IMR-90 (cell line): ENCODE measurements around the gene GCN1. TPM values are rescaled to one million over a fixed set of nuclear protein-coding genes. Genes with fewer than 3 reads are reported as not detected.

Experiments used
- ATAC-seq: fragments of 200-7000 bp; cut with Tn5 transposase; 2 replicates; pipeline ENCODE4 v1.9.1; 2020; ENCODE audit warnings: low read depth, mild to moderate bottlenecking, moderate library complexity
- BruUV-seq: library from RNA; stranded (reverse); fragments of 400-500 nt; replicated peaks from 2 replicates; lab custom pipeline; 2021; lab: Mats Ljungman, UMichigan
- CTCF ChIA-PET: fragments of 300-600 bp; formaldehyde crosslinking; extraction: SDS; loops from one replicate; lab custom pipeline; 2021; ENCODE audit warnings: antibody characterized with exemption; lab: Yijun Ruan, JAX
- POLR2A ChIA-PET: fragments of 300-600 bp; sonication (Branson Sonifier 250); formaldehyde crosslinking; loops from one replicate; lab custom pipeline; 2022; ENCODE audit warnings: antibody characterized with exemption; ENCODE audit not compliant: unreplicated experiment; lab: Charles Lee
- DNase-seq: peaks from one replicate; pipeline ENCODE4 v3.0.0; 2013
- H2AFZ ChIP-seq: replicated peaks from 2 replicates; pipeline ENCODE3; 2013; ENCODE audit warnings: low read length, mild to moderate bottlenecking; ENCODE audit not compliant: poor library complexity
- H2AK5ac ChIP-seq: 2 replicates; pipeline ENCODE4 v1.6.1; 2013; ENCODE audit warnings: low read depth, low read length, inconsistent platforms
- H2AK9ac ChIP-seq: replicated peaks from 2 replicates; pipeline ENCODE3; 2013; ENCODE audit warnings: mild to moderate bottlenecking, low read depth, low read length, moderate library complexity; ENCODE audit not compliant: poor library complexity
- H2BK120ac ChIP-seq: 2 replicates; pipeline ENCODE4 v1.6.1; 2013; ENCODE audit warnings: low read depth, low read length, inconsistent platforms
- H2BK15ac ChIP-seq: 3 replicates; pipeline ENCODE4 v1.6.1; 2013; ENCODE audit warnings: low read depth, low read length, inconsistent platforms
- H2BK20ac ChIP-seq: 2 replicates; pipeline ENCODE4 v1.6.1; 2013; ENCODE audit warnings: low read depth, mild to moderate bottlenecking, inconsistent platforms, low read length, moderate library complexity
- H2BK5ac ChIP-seq: 2 replicates; pipeline ENCODE4 v1.6.1; 2013; ENCODE audit warnings: mild to moderate bottlenecking, low read depth, low read length, inconsistent platforms; ENCODE audit not compliant: poor library complexity, severe bottlenecking
- H3K14ac ChIP-seq: replicated peaks from 2 replicates; pipeline ENCODE4 v1.6.1; 2013; ENCODE audit warnings: low read depth, low read length, inconsistent platforms
- H3K18ac ChIP-seq: 2 replicates; pipeline ENCODE4 v1.6.1; 2013; ENCODE audit warnings: low read depth, low read length, control low read depth
- H3K23ac ChIP-seq: 2 replicates; pipeline ENCODE4 v1.6.1; 2013; ENCODE audit warnings: low read depth, low read length, inconsistent platforms
- H3K27ac ChIP-seq: 2 replicates; pipeline ENCODE4 v1.5.1; 2013; ENCODE audit warnings: mild to moderate bottlenecking, control low read depth, low read length; ENCODE audit not compliant: insufficient read depth
- H3K27me3 ChIP-seq: 2 replicates; pipeline ENCODE4 v1.6.1; 2013; ENCODE audit warnings: low read length; ENCODE audit not compliant: control insufficient read depth, insufficient read depth
- H3K36me3 ChIP-seq: 2 replicates; pipeline ENCODE4 v1.6.1; 2013; ENCODE audit warnings: low read length, mixed read lengths; ENCODE audit not compliant: control insufficient read depth, insufficient read depth
- H3K4ac ChIP-seq: 2 replicates; pipeline ENCODE4 v1.6.1; 2013; ENCODE audit warnings: low read depth, low read length, inconsistent platforms
- H3K4me1 ChIP-seq: 2 replicates; pipeline ENCODE4 v1.6.1; 2013; ENCODE audit warnings: low read length, mixed read lengths; ENCODE audit not compliant: control insufficient read depth, insufficient read depth
- H3K4me2 ChIP-seq: 2 replicates; pipeline ENCODE4 v1.6.1; 2013; ENCODE audit warnings: low read depth, mild to moderate bottlenecking, control low read depth, low read length, moderate library complexity
- H3K4me3 ChIP-seq: 2 replicates; pipeline ENCODE4 v1.5.1; 2013; ENCODE audit warnings: low read depth, mild to moderate bottlenecking, control low read depth, low read length, moderate library complexity; ENCODE audit not compliant: insufficient read depth
- H3K56ac ChIP-seq: 2 replicates; pipeline ENCODE4 v1.6.1; 2013; ENCODE audit warnings: low read length, inconsistent platforms; ENCODE audit not compliant: insufficient read depth; ENCODE audit errors: extremely low read depth
- H3K79me1 ChIP-seq, 2 experiments: 2 replicates each; pipeline ENCODE4 v1.6.1; 2013; ENCODE audit warnings: low read length in 2 of 2, inconsistent platforms in 1 of 2, low read depth in 1 of 2
- H3K9ac ChIP-seq: 2 replicates; pipeline ENCODE4 v1.6.1; 2013; ENCODE audit warnings: low read depth, low read length, control low read depth
- H3K9me1 ChIP-seq: 2 replicates; pipeline ENCODE4 v1.6.1; 2013; ENCODE audit warnings: low read length, inconsistent platforms; ENCODE audit not compliant: insufficient read depth
- H3K9me3 ChIP-seq: 2 replicates; pipeline ENCODE4 v1.6.1; 2013; ENCODE audit warnings: low read length; ENCODE audit not compliant: control insufficient read depth, insufficient read depth
- H4K20me1 ChIP-seq: 2 replicates; pipeline ENCODE4 v1.6.1; 2013; ENCODE audit warnings: low read length, inconsistent platforms; ENCODE audit not compliant: insufficient read depth
- H4K5ac ChIP-seq: 2 replicates; pipeline ENCODE4 v1.6.1; 2013; ENCODE audit warnings: mild to moderate bottlenecking, low read depth, low read length, control low read depth
- H4K8ac ChIP-seq, 2 experiments: 2 replicates each; pipeline ENCODE4 v1.6.1; 2013; ENCODE audit warnings: low read depth in 2 of 2, low read length in 2 of 2, control low read depth in 1 of 2, inconsistent platforms in 1 of 2
- H4K91ac ChIP-seq: 2 replicates; pipeline ENCODE4 v1.6.1; 2013; ENCODE audit warnings: low read depth, low read length, inconsistent platforms; ENCODE audit not compliant: insufficient read depth
- BHLHE40 ChIP-seq: fragments of 150-350 bp; IDR thresholded peaks from 2 replicates; pipeline ENCODE4 v1.6.1; 2016; ENCODE audit warnings: mild to moderate bottlenecking, low read depth, low read length
- CEBPB ChIP-seq: IDR thresholded peaks from 2 replicates; pipeline ENCODE4 v1.6.1; 2012; ENCODE audit warnings: low read depth, low read length, improper control_type of control experiment
- CHD1 ChIP-seq: IDR thresholded peaks from 2 replicates; pipeline ENCODE4 v1.6.1; 2012; ENCODE audit warnings: low read depth, low read length, improper control_type of control experiment
- CTCF ChIP-seq: conservative IDR thresholded peaks from 2 replicates; pipeline ENCODE4 v1.5.1; 2012; ENCODE audit warnings: mild to moderate bottlenecking, low read depth, low read length, improper control_type of control experiment
- ELK1 ChIP-seq: fragments of 150-350 bp; IDR thresholded peaks from 2 replicates; pipeline ENCODE4 v1.6.1; 2016; ENCODE audit warnings: low read depth, mild to moderate bottlenecking, low read length, moderate library complexity, borderline replicate concordance
- FOS ChIP-seq: fragments of 150-350 bp; IDR thresholded peaks from 2 replicates; pipeline ENCODE4 v1.6.1; 2016; ENCODE audit warnings: low read depth, low read length
- MAFK ChIP-seq: IDR thresholded peaks from 2 replicates; pipeline ENCODE4 v1.6.1; 2012; ENCODE audit warnings: low read depth, low read length, improper control_type of control experiment
- MAZ ChIP-seq: IDR thresholded peaks from 2 replicates; pipeline ENCODE4 v1.6.1; 2012; ENCODE audit warnings: low read depth, mild to moderate bottlenecking, low read length, improper control_type of control experiment, moderate library complexity, borderline replicate concordance
- MXI1 ChIP-seq: IDR thresholded peaks from 2 replicates; pipeline ENCODE4 v1.6.1; 2012; ENCODE audit warnings: low read depth, mild to moderate bottlenecking, low read length, moderate library complexity, borderline replicate concordance
- NFE2L2 ChIP-seq: fragments of 150-350 bp; IDR thresholded peaks from 2 replicates; pipeline ENCODE4 v1.6.1; 2016; ENCODE audit warnings: low read depth, mild to moderate bottlenecking, low read length
- POLR2A ChIP-seq: IDR thresholded peaks from 2 replicates; pipeline ENCODE4 v1.6.1; 2012; ENCODE audit warnings: mild to moderate bottlenecking, low read depth, low read length
- RAD21 ChIP-seq: IDR thresholded peaks from 2 replicates; pipeline ENCODE4 v1.6.1; 2012; ENCODE audit warnings: low read length, improper control_type of control experiment
- RFX5 ChIP-seq: IDR thresholded peaks from 2 replicates; pipeline ENCODE4 v1.8.0; 2012; ENCODE audit warnings: low read depth, mild to moderate bottlenecking, low read length, moderate library complexity
- SMC3 ChIP-seq: fragments of 150-350 bp; IDR thresholded peaks from 2 replicates; pipeline ENCODE4 v1.6.1; 2016; ENCODE audit warnings: low read depth, mild to moderate bottlenecking, antibody characterized with exemption, low read length, moderate library complexity
- WGBS, 2 experiments: methylation state at CpG; one replicate each; pipeline versions ENCODE4 v1.1.5 to v1.1.7; 2013; ENCODE audit warnings: missing lambda C conversion rate in 2 of 2; ENCODE audit not compliant: insufficient read length in 1 of 2; ENCODE audit errors: extremely low coverage in 2 of 2; 5-methylcytosine and 5-hydroxymethylcytosine counted together
- dilution Hi-C: fragments of 300-500 bp; cut with HindIII; formaldehyde crosslinking; loops from one replicate; pipeline ENCODE4 v1.14.3; 2018; ENCODE audit warnings: low sequenced_read_pairs; ENCODE audit not compliant: unreplicated experiment
- in situ Hi-C: fragments of 300-500 bp; cut with MboI; formaldehyde crosslinking; loops from 3 replicates; pipeline ENCODE4 v1.14.3; 2019; ENCODE audit warnings: low sequenced_read_pairs, inconsistent platforms, mixed read lengths
- intact Hi-C: fragments of 100-400 bp; cut with micrococcal nuclease; formaldehyde crosslinking; loops from 2 replicates; pipeline ENCODE4 v1.10.0; 2022
- polyA plus RNA-seq, 3 experiments: library from polyadenylated mRNA; depleted of rRNA; stranded (reverse); fragments of >200 nt; gene quantifications; 2 replicates each; pipeline ENCODE4 v1.2.3, GENCODE V29; 2012; ENCODE audit warnings: low replicate concordance in 1 of 3
- total RNA-seq: library from RNA; depleted of rRNA; stranded (reverse); fragments of >200 nt; gene quantifications from 2 replicates; pipeline ENCODE4 v1.2.3, GENCODE V29; 2012

GCN1 gene
- total and polyA plus RNA-seq, 2 of the 4 experiments (the other 2 are of a cell fraction), result 57.8 to 77.6 TPM

GRCh38 chr12:120089105-120089504, 105.4 kb downstream of the GCN1 start:
- H2AFZ ChIP-seq, result no peak overlapping the region
- peaks cover 15% of the 10 kb centered on the region; the same call in 1 of the 2 replicates for H4K20me1 ChIP-seq
- H2BK120ac ChIP-seq, result no peak overlapping the region
- no peak overlapping the region for H3K56ac ChIP-seq
- H4K8ac ChIP-seq, result no peak overlapping the region
- H3K36me3 ChIP-seq, result peaks cover 12% of the 10 kb centered on the region; the same call in 1 of the 2 replicates
- no peaks in the 10 kb centered on the region; the same call in 1 of the 2 replicates for H3K4me1 ChIP-seq
- H3K27me3 ChIP-seq, result no peaks in the 10 kb centered on the region
- no peak overlapping the region for H3K18ac ChIP-seq
- no peak for TF ChIP-seq SMC3
- TF ChIP-seq CHD1, result no peak
- TF ChIP-seq BHLHE40, result no peak
- no peak for TF ChIP-seq MAFK
- no peak for TF ChIP-seq CTCF
- no peak for TF ChIP-seq NFE2L2
- TF ChIP-seq POLR2A, result no peak
- no peak for TF ChIP-seq ELK1
- TF ChIP-seq RFX5, result no peak
- no peak for TF ChIP-seq MXI1
- TF ChIP-seq MAZ, result no peak
- no peak for TF ChIP-seq RAD21
- no peak for TF ChIP-seq FOS
- no peak for TF ChIP-seq CEBPB
- no peak overlapping the region for H3K9ac ChIP-seq
- in situ Hi-C loops, result no loop called here
- H3K27ac ChIP-seq, result no peak overlapping the region
- POLR2A ChIA-PET, result no interaction called here
- intact Hi-C loops, result no loop called here
- H2AK5ac ChIP-seq, result no peak overlapping the region
- 0% methylated on average over 1 of the region's 8 CpGs; no CpG with 5 or more reads in 1 of the 2 experiments for WGBS, 2 experiments
- H2BK5ac ChIP-seq, result no peak overlapping the region
- no peak overlapping the region for H2BK20ac ChIP-seq
- H4K5ac ChIP-seq, result no peak overlapping the region
- no peak overlapping the region for H2BK15ac ChIP-seq
- no peaks in the 10 kb centered on the region for H3K9me3 ChIP-seq
- dilution Hi-C loops, result no loop called here
- no TSS peak for BruUV-seq
- DNase-seq (no peak), ATAC-seq (no peak)
- CTCF ChIA-PET, result no interaction called here
- H2AK9ac ChIP-seq, result no peak overlapping the region
- H3K4me3 ChIP-seq, result no peak overlapping the region
- H3K23ac ChIP-seq, result no peak overlapping the region
- H3K4ac ChIP-seq, result no peak overlapping the region
- 0 out of 2 replicates have a peak, but pooled peaks cover 8% of the 10 kb centered on the region for H3K9me1 ChIP-seq
- no peak overlapping the region for H3K4me2 ChIP-seq
- H4K91ac ChIP-seq, result no peak overlapping the region
- no peak overlapping the region for H3K14ac ChIP-seq
- peaks cover 0 to 6% of the 10 kb centered on the region in 2 experiments; a peak in 1 of 4 replicates for H3K79me1 ChIP-seq
